Endothelial cell of umbilical vein (primary cell): Measurements from ENCODE around the gene RASD2. TPM values are rescaled to one million over a fixed set of nuclear protein-coding genes. Genes with fewer than 3 reads are reported as not detected.

ENCODE experiments used
- BruUV-seq: library from RNA; stranded (reverse); fragments of 400-500 nt; replicated peaks from 2 replicates; lab custom pipeline; 2021; lab: Mats Ljungman, UMichigan
- CTCF ChIA-PET: fragments of 300-600, 350-600 bp; sonication (Branson Sonifier 250); formaldehyde crosslinking; loops from one replicate; lab custom pipeline; 2021; ENCODE audit warnings: antibody characterized with exemption, inconsistent platforms; lab: Charles Lee
- POLR2A ChIA-PET: fragments of 300-600, 350-600 bp; sonication (Branson Sonifier 250); formaldehyde crosslinking; loops from one replicate; lab custom pipeline; 2021; ENCODE audit warnings: antibody characterized with exemption, inconsistent platforms; lab: Charles Lee
- DNase-seq: peaks from one replicate; pipeline ENCODE4 v3.0.0-alpha.2; 2011; ENCODE audit warnings: low read depth, low spot score
- FAIRE-seq: peaks from 2 replicates; lab custom pipeline; 2011; peaks lifted over from hg19 to GRCh38; lab: Jason Lieb, UNC
- H2AFZ ChIP-seq: 2 replicates; pipeline ENCODE4 v1.6.0; 2012; ENCODE audit warnings: low read depth, low read length, control low read depth, inconsistent platforms
- H3K27ac ChIP-seq: 2 replicates; pipeline ENCODE4 v1.5.1; 2011; ENCODE audit warnings: low read depth, mild to moderate bottlenecking, control low read depth, low read length, moderate library complexity; ENCODE audit not compliant: insufficient read depth
- H3K27me3 ChIP-seq, 2 experiments: 2 replicates each; pipeline versions ENCODE4 v1.6.0 to v1.6.1; 2011; ENCODE audit warnings: low read length in 2 of 2, mixed read lengths in 1 of 2; ENCODE audit not compliant: control insufficient read depth in 2 of 2, insufficient read depth in 2 of 2
- H3K36me3 ChIP-seq, 2 experiments: 2 replicates in 1 of 2; 3 replicates in 1 of 2; pipeline ENCODE4 v1.5.1; 2011; ENCODE audit warnings: low read length in 2 of 2, mild to moderate bottlenecking in 1 of 2, moderate library complexity in 1 of 2; ENCODE audit not compliant: control insufficient read depth in 2 of 2, insufficient read depth in 2 of 2; ENCODE audit errors: extremely low read depth in 1 of 2
- H3K4me1 ChIP-seq: 3 replicates; pipeline ENCODE4 v1.5.1; 2011; ENCODE audit warnings: mild to moderate bottlenecking, low read length; ENCODE audit not compliant: control insufficient read depth, insufficient read depth; ENCODE audit errors: extremely low read depth
- H3K4me2 ChIP-seq: 2 replicates; pipeline ENCODE4 v1.6.1; 2011; ENCODE audit warnings: low read length, control low read depth, mixed read lengths; ENCODE audit not compliant: insufficient read depth
- H3K4me3 ChIP-seq, 3 experiments: fragments of 200-600 bp in 1 of 3; sonication (generic), shearing (Covaris generic) in 1 of 3; replicated peaks in 1 of 3; 2 replicates each; pipeline ENCODE4 v1.5.1; 2011 to 2016; ENCODE audit warnings: control low read depth in 3 of 3, low read length in 3 of 3, mild to moderate bottlenecking in 2 of 3, inconsistent platforms in 1 of 3, low read depth in 1 of 3, moderate library complexity in 1 of 3; ENCODE audit not compliant: insufficient read depth in 1 of 3
- H3K79me2 ChIP-seq: 2 replicates; pipeline ENCODE4 v1.6.0; 2012; ENCODE audit warnings: low read length, inconsistent platforms; ENCODE audit not compliant: control insufficient read depth, insufficient read depth
- H3K9ac ChIP-seq: replicated peaks from 2 replicates; pipeline ENCODE3; 2011; ENCODE audit warnings: low read length, control low read depth; ENCODE audit not compliant: insufficient read depth; ENCODE audit errors: extremely low read depth
- H3K9me1 ChIP-seq: replicated peaks from 3 replicates; pipeline ENCODE4 v1.6.0; 2011; ENCODE audit warnings: mild to moderate bottlenecking, low read length; ENCODE audit not compliant: control insufficient read depth, insufficient read depth; ENCODE audit errors: extremely low read depth
- H3K9me3 ChIP-seq: replicated peaks from 2 replicates; pipeline ENCODE4 v1.5.1; 2012; ENCODE audit warnings: low read length, inconsistent platforms; ENCODE audit not compliant: control insufficient read depth, insufficient read depth
- H4K20me1 ChIP-seq: replicated peaks from 2 replicates; pipeline ENCODE3; 2011; ENCODE audit warnings: mild to moderate bottlenecking, low read length; ENCODE audit not compliant: control insufficient read depth, insufficient read depth; ENCODE audit errors: extremely low read depth
- CTCF ChIP-seq, 2 donors: IDR thresholded peaks; 1 replicate in 1 of 2; 2 replicates in 1 of 2; pipeline ENCODE4 v1.5.1; 2011; ENCODE audit warnings: low read length in 2 of 2, mild to moderate bottlenecking in 2 of 2, moderate library complexity in 2 of 2, control low read depth in 1 of 2, inconsistent platforms in 1 of 2, low read depth in 1 of 2; ENCODE audit not compliant: insufficient read depth in 1 of 2; ENCODE audit errors: extremely low read depth in 1 of 2
- EZH2 ChIP-seq: IDR thresholded peaks from 2 replicates; pipeline ENCODE4 v1.6.1; 2012; ENCODE audit warnings: borderline replicate concordance, low read depth, mild to moderate bottlenecking, moderate library complexity, low read length, inconsistent platforms; ENCODE audit not compliant: severe bottlenecking
- FOS ChIP-seq: IDR thresholded peaks from 2 replicates; pipeline ENCODE4 v1.6.1; 2011; ENCODE audit warnings: mild to moderate bottlenecking, low read length, moderate library complexity, borderline replicate concordance; ENCODE audit not compliant: insufficient read depth
- GATA2 ChIP-seq: IDR thresholded peaks from 2 replicates; pipeline ENCODE4 v1.7.0; 2011; ENCODE audit warnings: low read depth, mild to moderate bottlenecking, moderate library complexity, mixed read lengths, low read length; ENCODE audit not compliant: insufficient read length, insufficient read depth
- JUN ChIP-seq: IDR thresholded peaks from 2 replicates; pipeline ENCODE4 v1.6.1; 2011; ENCODE audit warnings: borderline replicate concordance, low read depth; ENCODE audit not compliant: insufficient read length, insufficient read depth
- MAX ChIP-seq: IDR thresholded peaks from 2 replicates; pipeline ENCODE4 v1.6.1; 2011; ENCODE audit not compliant: insufficient read depth, insufficient read length
- MYC ChIP-seq: IDR thresholded peaks from one replicate; pipeline ENCODE4 v1.6.1; 2011; ENCODE audit warnings: mild to moderate bottlenecking, low read depth, low read length
- POLR2A ChIP-seq: IDR thresholded peaks from 2 replicates; pipeline ENCODE4 v1.6.1; 2012; ENCODE audit warnings: low read depth, mild to moderate bottlenecking, control low read depth, low read length
- POLR2AphosphoS5 ChIP-seq: IDR thresholded peaks from 2 replicates; pipeline ENCODE4 v1.6.1; 2012; ENCODE audit warnings: low read depth, mild to moderate bottlenecking, control low read depth, low read length, moderate library complexity; ENCODE audit not compliant: insufficient read depth
- dilution Hi-C: fragments of 300-500 bp; cut with MboI; formaldehyde crosslinking; loops from one replicate; pipeline ENCODE4 v1.15.0; 2019; ENCODE audit warnings: low sequenced_read_pairs; ENCODE audit not compliant: extremely low pct_ligation_motif_present
- intact Hi-C: fragments of 100-400 bp; cut with micrococcal nuclease; formaldehyde crosslinking; loops from one replicate; pipeline ENCODE4 v1.10.0; 2022
- polyA plus RNA-seq, 4 experiments: library from polyadenylated mRNA; depleted of rRNA in 3 of 4; stranded (reverse) in 3 of 4; unstranded in 1 of 4; fragments of >200 nt; gene quantifications; 2 replicates each; pipeline versions ENCODE4 v1.2.1 to v1.2.3, GENCODE V29; 2011 to 2012; ENCODE audit warnings: missing spikeins in 1 of 4
- total RNA-seq: library from RNA; stranded (reverse); gene quantifications from 2 replicates; pipeline ENCODE4 v1.2.3, GENCODE V29; 2021

RASD2 gene
- total and polyA plus RNA-seq, 2 donors (not counting 3 experiments of a cell fraction or from before 2014, with no cell fraction given): not detected

GRCh38 chr22:35522225-35523149, 18.1 kb upstream of the RASD2 start:
- TF ChIP-seq MYC (no peak), FOS (no peak), CTCF (IDR thresholded peaks at IDR 0.05; ENCODE audit: extremely low read depth in 1 of 2, insufficient read depth in 1 of 2, low read depth in 1 of 2, low read length in 2 of 2) (no peak), POLR2A (no peak), POLR2AphosphoS5 (no peak), GATA2 (no peak), MAX (no peak), EZH2 (no peak), JUN (no peak)
- ChIA-PET CTCF (interaction anchor here (0.8 to 1.4 kb wide), 5 partner anchors 8 to 92 kb away, joined by 3 to 10 read pairs (median 5); no protein-coding TSS in a partner anchor), POLR2A (no interaction called here)
- Histone ChIP-seq H3K9ac (no peak overlapping the region), H3K9me3 (no peaks in the 10 kb centered on the region), H3K4me2 (no peak overlapping the region), H2AFZ (peak overlapping the region; percentile 45), H3K79me2 (no peaks in the 10 kb centered on the region), H3K36me3 (no peaks in the 10 kb centered on the region), H3K4me1 (peaks cover 4% of the 10 kb centered on the region), H3K27me3 (peaks cover 1 to 13% of the 10 kb centered on the region in 2 experiments), H3K4me3 (no peak overlapping the region), H3K27ac (no peak overlapping the region), H3K9me1 (no peaks in the 10 kb centered on the region), H4K20me1 (no peaks in the 10 kb centered on the region)
- dilution Hi-C loops (no loop called here), intact Hi-C loops (no loop called here)
- DNase-seq (no peak), FAIRE-seq (peak; percentile 26)
- BruUV-seq: no TSS peak
